GM12873 (cell line): ENCODE measurements around the gene DCBLD1.

Experiments
- TF ChIP-seq, protein P1 (sequence below): IDR thresholded peaks from 2 replicates; pipeline ENCODE4 v1.5.1; 2012; ENCODE audit warnings: low read depth, mild to moderate bottlenecking, moderate library complexity, low read length, control low read depth; ENCODE audit not compliant: insufficient read depth; ENCODE audit errors: missing control alignments

The DCBLD1 gene

DNA sequence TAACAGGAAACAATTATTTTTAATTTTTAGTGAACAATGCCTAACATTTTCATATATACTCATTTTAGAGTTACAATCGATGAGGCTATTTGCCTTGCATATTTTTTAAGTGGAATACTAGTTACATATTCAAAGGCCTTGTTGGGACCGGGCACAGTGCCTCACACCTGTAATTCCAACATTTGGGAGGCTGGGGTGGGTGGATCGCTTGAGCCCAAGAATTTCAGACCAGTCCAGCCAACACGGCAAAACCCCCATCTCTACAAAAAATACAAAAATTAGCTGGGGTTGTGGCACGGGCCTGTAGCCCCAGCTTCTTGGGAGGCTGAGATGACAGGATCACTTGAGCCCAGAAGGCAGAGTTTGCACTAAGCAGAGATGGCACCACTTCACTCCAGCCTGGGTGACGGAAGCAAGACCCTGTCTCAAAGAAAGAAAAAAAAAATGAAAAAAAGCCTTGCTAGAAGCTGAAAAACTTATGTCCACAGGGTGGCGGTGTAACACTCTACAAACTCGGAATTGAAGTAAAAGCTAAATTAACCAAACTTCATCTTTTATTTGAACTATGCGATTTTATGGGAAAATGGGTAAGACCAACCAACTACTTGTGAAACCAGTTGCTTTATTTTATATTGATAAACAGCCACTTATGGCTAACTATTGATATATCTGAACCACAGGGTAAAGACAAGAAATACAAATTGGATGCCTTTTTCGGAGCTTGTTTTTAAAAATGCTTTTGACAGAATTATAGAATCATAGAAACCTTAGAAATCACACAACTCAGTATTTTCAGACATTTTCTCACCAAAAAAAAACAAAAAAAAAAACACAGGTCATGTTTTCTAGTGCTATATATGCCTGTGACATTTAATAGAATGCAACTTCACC lies 32.7 kb upstream of the DCBLD1 start:
- TF ChIP-seq, protein P1, sequence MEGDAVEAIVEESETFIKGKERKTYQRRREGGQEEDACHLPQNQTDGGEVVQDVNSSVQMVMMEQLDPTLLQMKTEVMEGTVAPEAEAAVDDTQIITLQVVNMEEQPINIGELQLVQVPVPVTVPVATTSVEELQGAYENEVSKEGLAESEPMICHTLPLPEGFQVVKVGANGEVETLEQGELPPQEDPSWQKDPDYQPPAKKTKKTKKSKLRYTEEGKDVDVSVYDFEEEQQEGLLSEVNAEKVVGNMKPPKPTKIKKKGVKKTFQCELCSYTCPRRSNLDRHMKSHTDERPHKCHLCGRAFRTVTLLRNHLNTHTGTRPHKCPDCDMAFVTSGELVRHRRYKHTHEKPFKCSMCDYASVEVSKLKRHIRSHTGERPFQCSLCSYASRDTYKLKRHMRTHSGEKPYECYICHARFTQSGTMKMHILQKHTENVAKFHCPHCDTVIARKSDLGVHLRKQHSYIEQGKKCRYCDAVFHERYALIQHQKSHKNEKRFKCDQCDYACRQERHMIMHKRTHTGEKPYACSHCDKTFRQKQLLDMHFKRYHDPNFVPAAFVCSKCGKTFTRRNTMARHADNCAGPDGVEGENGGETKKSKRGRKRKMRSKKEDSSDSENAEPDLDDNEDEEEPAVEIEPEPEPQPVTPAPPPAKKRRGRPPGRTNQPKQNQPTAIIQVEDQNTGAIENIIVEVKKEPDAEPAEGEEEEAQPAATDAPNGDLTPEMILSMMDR = peak; percentile 67

DNA sequence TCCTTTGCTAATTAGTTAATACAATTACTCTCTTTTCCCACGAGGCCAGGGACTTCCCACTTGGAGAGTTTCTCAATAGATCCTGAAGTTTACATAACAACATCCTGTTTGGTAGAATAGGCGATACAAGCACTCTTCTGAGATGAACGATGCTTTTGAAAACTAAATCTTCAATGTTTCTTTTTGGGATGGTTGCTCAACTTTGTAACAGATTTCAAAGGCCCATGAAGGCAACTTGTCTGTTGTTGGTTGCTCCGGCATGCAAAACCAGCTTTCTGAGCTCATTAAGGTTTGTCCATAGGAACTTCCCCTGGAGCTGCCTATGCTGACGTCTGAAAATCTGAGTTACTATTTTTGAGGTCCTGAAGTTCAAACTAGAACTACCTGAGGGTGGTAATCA lies 30.8 kb upstream of the DCBLD1 start:
- TF ChIP-seq, protein P1 = no peak

GRCh38 chr6:117456250-117456649 lies 26.2 kb upstream of the DCBLD1 start:
- TF ChIP-seq, protein P1 = no peak

DNA sequence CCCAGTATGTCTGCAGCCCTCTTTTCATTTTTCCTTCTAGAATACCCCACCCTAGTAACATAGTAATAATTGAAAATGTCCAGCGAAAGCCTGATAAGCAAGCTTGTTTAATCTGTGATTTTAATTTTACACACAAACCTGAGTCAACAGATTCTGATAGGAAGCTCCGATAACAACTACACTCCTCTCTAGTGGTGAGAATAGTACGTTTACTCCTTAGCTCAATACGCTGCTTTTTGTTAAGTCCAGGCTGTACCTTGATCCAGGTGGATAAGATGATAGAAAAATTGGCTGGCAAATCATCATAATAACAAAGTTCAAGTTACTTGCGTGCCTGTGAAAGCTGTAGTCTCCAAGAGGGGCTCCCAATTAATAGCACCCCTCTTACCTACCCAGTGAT lies 25.5 kb upstream of the DCBLD1 start:
- TF ChIP-seq, protein P1 = no peak

- TF ChIP-seq, protein P1 = no peak
Measured at GRCh38 chr6:117459204-117459944, 23.1 kb upstream of the DCBLD1 start.

- TF ChIP-seq, protein P1 = no peak
Measured at GRCh38 chr6:117463762-117464665, 18.5 kb upstream of the DCBLD1 start.
